Measurements from ENCODE around the gene UGCG. TPM values are rescaled to one million over a fixed set of nuclear protein-coding genes. Genes with fewer than 3 reads are reported as not detected.

Gene UGCG
- total RNA-seq, 4 donors from 2014 or later = 81.3 to 113 (median 90.6) TPM

DNA sequence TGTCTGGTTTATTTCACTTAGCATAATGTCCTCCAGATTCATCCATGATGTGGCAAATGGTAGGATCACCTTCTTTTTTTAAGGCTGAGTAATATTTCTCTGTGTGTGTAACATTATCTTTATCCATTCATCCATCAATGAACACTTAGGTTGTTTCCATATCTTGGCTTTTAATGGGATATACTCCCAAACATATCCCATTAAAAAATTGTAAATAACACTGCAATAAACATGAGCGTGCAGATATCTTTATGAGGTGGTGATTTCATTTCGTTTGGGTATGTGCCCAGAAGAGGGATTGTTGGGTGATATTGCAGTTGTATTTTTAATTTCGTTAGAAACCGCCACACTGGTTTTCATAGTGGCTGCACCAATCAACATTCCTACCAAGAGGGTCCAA lies 36.2 kb upstream of the UGCG start:
- WGBS, 2 donors = 76 to 78% methylated on average over 4 of the region's 4 CpGs
- intact Hi-C loops (cut with DNase I; ENCODE audit: low total_unique reads) = no loop called here
- no peak for DNase-seq (ENCODE audit: low spot score in 2 of 2)
- TF ChIP-seq, protein P1, sequence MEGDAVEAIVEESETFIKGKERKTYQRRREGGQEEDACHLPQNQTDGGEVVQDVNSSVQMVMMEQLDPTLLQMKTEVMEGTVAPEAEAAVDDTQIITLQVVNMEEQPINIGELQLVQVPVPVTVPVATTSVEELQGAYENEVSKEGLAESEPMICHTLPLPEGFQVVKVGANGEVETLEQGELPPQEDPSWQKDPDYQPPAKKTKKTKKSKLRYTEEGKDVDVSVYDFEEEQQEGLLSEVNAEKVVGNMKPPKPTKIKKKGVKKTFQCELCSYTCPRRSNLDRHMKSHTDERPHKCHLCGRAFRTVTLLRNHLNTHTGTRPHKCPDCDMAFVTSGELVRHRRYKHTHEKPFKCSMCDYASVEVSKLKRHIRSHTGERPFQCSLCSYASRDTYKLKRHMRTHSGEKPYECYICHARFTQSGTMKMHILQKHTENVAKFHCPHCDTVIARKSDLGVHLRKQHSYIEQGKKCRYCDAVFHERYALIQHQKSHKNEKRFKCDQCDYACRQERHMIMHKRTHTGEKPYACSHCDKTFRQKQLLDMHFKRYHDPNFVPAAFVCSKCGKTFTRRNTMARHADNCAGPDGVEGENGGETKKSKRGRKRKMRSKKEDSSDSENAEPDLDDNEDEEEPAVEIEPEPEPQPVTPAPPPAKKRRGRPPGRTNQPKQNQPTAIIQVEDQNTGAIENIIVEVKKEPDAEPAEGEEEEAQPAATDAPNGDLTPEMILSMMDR (IDR thresholded peaks at IDR 0.05) = no peak
- no peak for TF ChIP-seq POLR2A (IDR thresholded peaks at IDR 0.05)
- no peak overlapping the region for H3K4me3 ChIP-seq (ENCODE audit: low read depth, poor library complexity, severe bottlenecking)

DNA sequence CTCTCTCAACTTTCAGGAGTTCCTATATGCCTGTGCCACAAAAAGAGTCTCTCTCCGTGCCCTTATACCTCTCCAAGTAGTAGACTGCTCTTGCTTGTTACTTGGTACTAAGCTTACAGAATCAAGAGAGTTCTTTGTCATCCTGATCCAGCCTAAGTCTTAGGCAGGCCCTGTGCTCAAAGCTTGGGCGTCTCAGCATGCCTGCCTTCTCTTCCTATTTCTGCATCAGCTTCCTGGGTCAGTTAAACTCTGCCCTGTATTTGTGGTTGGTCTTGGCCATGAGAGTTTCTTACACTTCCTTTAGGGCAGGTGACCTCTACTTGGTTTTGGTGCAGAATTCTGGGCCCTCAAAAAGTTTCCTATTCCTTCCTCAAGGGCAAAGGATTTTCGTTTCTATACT lies 33.0 kb upstream of the UGCG start:
- WGBS, 2 donors = 93 to 95% methylated on average over 3 of the region's 3 CpGs
- TF ChIP-seq, protein P1 (IDR thresholded peaks at IDR 0.05) = no peak
- TF ChIP-seq POLR2A (IDR thresholded peaks at IDR 0.05) = no peak
- intact Hi-C loops (cut with DNase I; ENCODE audit: low total_unique reads) = no loop called here
- DNase-seq (ENCODE audit: low spot score in 2 of 2) = no peak
- H3K4me3 ChIP-seq (ENCODE audit: low read depth, poor library complexity, severe bottlenecking) = no peak overlapping the region

DNA sequence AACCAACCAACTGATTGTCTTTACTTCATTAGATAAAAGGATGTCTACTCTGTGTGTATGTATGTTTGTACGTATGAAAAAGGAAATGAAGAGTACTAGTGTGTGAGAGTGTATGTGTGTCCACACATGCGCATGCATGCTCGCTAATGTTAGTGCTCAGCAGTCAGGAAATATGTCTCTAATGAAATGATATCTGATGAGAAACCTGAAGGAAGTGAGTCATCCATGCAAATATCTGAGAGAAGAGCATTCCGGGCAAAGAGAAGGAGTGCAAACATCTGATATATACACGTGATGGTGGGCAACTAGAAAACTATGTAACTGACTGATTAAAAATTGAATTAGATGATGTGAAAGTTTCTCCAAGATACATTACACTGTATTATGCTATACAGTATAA lies 29.6 kb upstream of the UGCG start:
- WGBS, 2 donors = 35 to 37% methylated on average over 5 of the region's 5 CpGs
- DNase-seq (ENCODE audit: low spot score in 2 of 2) = no peak
- no peak overlapping the region for H3K4me3 ChIP-seq (ENCODE audit: low read depth, poor library complexity, severe bottlenecking)
- TF ChIP-seq, protein P1 (IDR thresholded peaks at IDR 0.05) = no peak
- TF ChIP-seq POLR2A (IDR thresholded peaks at IDR 0.05) = no peak
- intact Hi-C loops (cut with DNase I; ENCODE audit: low total_unique reads) = no loop called here

DNA sequence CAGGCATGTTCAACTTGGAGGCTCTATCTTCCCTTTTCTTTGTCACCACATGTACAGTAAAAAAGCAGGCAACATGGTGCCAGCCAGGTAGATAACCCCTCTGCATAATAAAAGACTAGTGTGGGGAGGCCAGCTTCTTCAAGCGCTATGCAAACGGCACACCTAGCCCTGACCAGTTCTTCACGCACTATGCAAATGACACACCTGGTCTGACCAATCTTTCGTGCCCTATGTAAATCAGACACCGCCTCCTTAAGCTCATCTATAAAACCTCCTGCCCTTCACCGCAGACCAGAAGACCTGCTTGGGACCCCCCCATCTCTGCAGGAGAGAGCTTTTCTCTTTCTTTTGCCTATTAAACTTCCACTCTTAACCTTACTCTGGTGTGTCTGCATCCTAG lies 28.1 kb upstream of the UGCG start:
- DNase-seq (ENCODE audit: low spot score in 2 of 2) = no peak
- 93 to 95% methylated on average over 6 of the region's 6 CpGs for WGBS, 2 donors
- intact Hi-C loops (cut with DNase I; ENCODE audit: low total_unique reads) = no loop called here
- TF ChIP-seq, protein P1 (IDR thresholded peaks at IDR 0.05) = no peak
- TF ChIP-seq POLR2A (IDR thresholded peaks at IDR 0.05) = no peak
- H3K4me3 ChIP-seq (ENCODE audit: low read depth, poor library complexity, severe bottlenecking) = no peak overlapping the region

DNA sequence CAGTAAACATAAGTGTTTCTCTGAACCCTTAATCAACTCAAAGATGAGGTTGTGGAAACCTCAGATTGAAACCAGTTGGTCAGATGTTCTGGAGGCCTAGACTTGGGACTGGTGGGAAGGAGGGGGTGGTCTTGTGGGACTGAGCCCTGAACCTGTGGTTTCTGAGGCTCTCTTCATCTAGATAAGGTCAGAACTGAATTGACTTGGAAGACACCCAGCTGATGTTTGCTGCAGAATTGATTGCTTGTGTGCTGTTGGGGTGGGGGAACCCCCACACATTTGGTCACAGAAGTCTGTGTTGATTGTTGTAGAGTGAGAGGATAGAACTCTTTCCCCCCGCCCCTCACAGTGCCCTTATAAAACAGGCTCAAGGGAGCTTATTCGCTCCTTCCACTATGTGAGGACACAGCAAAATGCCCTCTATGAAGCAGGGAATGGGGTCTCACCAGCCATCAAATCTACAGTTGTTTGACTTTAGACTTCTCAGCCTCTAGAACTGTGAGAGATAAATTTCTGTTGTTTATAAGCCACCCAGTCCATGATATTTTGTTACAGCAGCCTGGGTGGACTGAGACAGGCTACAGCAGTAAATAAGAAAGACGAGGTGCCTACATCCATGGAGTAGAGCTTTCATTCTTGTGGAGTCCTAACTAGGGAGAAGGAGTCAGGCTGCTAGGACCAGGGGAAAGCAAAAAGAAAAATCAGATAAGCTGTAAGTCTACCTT lies 25.7 kb upstream of the UGCG start:
- TF ChIP-seq, protein P1 (IDR thresholded peaks at IDR 0.05) = no peak
- TF ChIP-seq POLR2A (IDR thresholded peaks at IDR 0.05) = no peak
- WGBS, 2 donors = 90 to 91% methylated on average over 3 of the region's 3 CpGs
- intact Hi-C loops (cut with DNase I; ENCODE audit: low total_unique reads) = no loop called here
- no peak overlapping the region for H3K4me3 ChIP-seq (ENCODE audit: low read depth, poor library complexity, severe bottlenecking)
- no peak for DNase-seq (ENCODE audit: low spot score in 2 of 2)

DNA sequence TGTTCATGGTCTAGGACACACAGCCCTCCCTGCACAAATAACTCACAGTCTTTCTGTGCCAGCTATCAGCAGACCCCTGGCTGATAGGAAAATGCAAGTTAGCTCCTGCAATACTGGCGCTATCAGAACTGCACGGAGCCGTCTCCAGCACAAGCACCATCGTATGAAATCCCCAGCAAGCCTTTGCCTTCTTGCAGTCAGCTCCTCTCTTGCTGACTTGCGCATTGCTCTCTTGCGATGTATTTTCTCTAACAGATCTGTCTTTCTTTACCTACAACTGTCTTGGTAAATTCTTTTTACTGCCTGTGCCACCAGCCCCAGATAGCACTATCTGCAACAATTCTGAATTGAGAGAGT lies 25.1 kb upstream of the UGCG start:
- intact Hi-C loops (cut with DNase I; ENCODE audit: low total_unique reads) = no loop called here
- no peak overlapping the region for H3K4me3 ChIP-seq (ENCODE audit: low read depth, poor library complexity, severe bottlenecking)
- 74 to 86% methylated on average over 6 of the region's 6 CpGs for WGBS, 2 donors
- DNase-seq (ENCODE audit: low spot score in 2 of 2) = no peak
- TF ChIP-seq, protein P1 (IDR thresholded peaks at IDR 0.05) = no peak
- TF ChIP-seq POLR2A (IDR thresholded peaks at IDR 0.05) = no peak

Measured in lower leg skin (tissue), 4 donors.